ENCODE results near the gene PDE2A. TPM values are rescaled to one million over a fixed set of nuclear protein-coding genes. Genes with fewer than 3 reads are reported as not detected.

The PDE2A gene
- total and polyA plus RNA-seq, 11 donors, result 16.8 to 53.7 (median 23.7) TPM

- ATAC-seq (no peak), DNase-seq (no peak)
- intact Hi-C loops (cut with DNase I), result no loop called here
- WGBS, 4 donors, result 67 to 82% (median 76%) methylated on average over 3 of the region's 3 CpGs
- H3K4me3 ChIP-seq, result no peak overlapping the region
- no peak for TF ChIP-seq POLR2A (IDR thresholded peaks at IDR 0.05)
- H3K4me1 ChIP-seq, result no peaks in the 10 kb centered on the region
- H3K27ac ChIP-seq, result no peak overlapping the region
- no peaks in the 10 kb centered on the region for H3K9me3 ChIP-seq
- H3K27me3 ChIP-seq, result no peaks in the 10 kb centered on the region
- H3K36me3 ChIP-seq, result no peaks in the 10 kb centered on the region
These were observed 20.6 kb downstream of the PDE2A start for GRCh38 chr11:72653649-72654048.

- Histone ChIP-seq H3K36me3 (no peaks in the 10 kb centered on the region), H3K27ac (no peak overlapping the region), H3K4me3 (no peak overlapping the region), H3K9me3 (no peaks in the 10 kb centered on the region), H3K27me3 (no peaks in the 10 kb centered on the region), H3K4me1 (no peaks in the 10 kb centered on the region)
- no peak for TF ChIP-seq POLR2A (IDR thresholded peaks at IDR 0.05)
- TF ChIP-seq, protein P1, sequence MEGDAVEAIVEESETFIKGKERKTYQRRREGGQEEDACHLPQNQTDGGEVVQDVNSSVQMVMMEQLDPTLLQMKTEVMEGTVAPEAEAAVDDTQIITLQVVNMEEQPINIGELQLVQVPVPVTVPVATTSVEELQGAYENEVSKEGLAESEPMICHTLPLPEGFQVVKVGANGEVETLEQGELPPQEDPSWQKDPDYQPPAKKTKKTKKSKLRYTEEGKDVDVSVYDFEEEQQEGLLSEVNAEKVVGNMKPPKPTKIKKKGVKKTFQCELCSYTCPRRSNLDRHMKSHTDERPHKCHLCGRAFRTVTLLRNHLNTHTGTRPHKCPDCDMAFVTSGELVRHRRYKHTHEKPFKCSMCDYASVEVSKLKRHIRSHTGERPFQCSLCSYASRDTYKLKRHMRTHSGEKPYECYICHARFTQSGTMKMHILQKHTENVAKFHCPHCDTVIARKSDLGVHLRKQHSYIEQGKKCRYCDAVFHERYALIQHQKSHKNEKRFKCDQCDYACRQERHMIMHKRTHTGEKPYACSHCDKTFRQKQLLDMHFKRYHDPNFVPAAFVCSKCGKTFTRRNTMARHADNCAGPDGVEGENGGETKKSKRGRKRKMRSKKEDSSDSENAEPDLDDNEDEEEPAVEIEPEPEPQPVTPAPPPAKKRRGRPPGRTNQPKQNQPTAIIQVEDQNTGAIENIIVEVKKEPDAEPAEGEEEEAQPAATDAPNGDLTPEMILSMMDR (IDR thresholded peaks at IDR 0.05), result no peak
- intact Hi-C loops (cut with DNase I), result no loop called here
- WGBS, 4 donors, result 59 to 68% (median 68%) methylated on average over 12 to 13 of the region's 13 CpGs
- ATAC-seq (no peak), DNase-seq (no peak)
These were observed 21.2 kb downstream of the PDE2A start for GRCh38 chr11:72652873-72653630.

DNA sequence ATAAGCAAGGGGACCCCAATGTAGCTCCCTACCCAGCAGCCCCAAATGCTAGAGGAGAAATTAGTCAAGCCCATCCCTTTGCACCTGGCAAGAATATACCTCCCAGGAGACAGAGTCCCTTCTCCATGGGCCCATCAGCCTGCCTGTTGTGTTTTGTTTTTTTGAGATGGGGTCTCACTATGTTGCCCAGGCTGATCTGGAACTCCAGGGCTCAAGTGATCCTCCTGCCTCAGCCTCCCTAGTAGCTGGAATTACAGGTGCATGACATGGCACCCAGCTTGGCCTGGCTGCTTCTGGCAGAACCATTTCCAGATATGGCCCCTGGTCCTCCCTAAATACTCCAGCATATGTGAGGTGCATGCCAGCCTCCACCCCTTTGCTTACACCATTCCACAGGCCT lies 22.1 kb downstream of the PDE2A start:
- H3K36me3 ChIP-seq, result no peaks in the 10 kb centered on the region
- no peaks in the 10 kb centered on the region for H3K4me1 ChIP-seq
- no peak for DNase-seq
- ATAC-seq, result no peak
- no peak overlapping the region for H3K4me3 ChIP-seq
- H3K27ac ChIP-seq, result no peak overlapping the region
- no peaks in the 10 kb centered on the region for H3K27me3 ChIP-seq
- TF ChIP-seq, protein P1 (IDR thresholded peaks at IDR 0.05), result no peak
- no peak for TF ChIP-seq POLR2A (IDR thresholded peaks at IDR 0.05)
- H3K9me3 ChIP-seq, result no peaks in the 10 kb centered on the region
- intact Hi-C loops (cut with DNase I), result no loop called here

DNA sequence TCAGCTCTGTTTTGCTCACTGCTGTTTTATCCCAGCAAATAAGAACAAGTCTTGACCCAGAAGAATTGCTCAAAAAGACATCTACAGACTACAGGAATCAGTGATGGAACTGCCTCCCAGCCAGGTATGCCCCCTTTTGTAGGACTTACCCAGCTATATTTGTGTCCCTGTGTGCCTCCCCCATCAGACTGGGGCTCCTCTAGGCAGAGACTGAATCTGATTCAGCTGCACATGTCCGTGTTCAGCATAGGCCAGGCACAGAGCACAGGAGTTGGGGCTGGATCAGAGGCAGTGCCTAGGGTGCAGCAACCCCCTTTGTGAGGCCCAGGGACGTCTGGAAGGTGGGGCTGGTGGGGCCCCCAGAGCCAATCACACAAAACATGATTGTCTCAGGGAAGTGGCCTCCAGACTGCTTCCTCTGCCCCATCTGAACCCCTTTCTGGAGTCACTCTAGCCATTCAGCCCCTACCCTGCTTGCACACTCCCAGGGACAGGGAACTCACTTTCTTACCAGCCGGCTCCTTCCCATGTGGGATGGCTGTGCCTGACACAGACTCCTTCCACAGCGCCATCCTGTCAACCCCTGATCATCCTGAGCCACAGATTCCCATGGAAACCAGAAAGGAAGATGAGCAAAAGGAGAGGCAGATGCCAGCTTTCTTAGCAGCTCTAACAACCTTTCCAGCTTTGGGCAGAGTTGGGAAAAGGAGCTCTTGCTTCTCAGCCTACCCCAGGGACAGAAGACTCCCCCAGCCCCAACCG lies 24.8 kb downstream of the PDE2A start:
- intact Hi-C loops (cut with DNase I), result loop anchor here in 3 of 10 donors (5.0 to 10.0 kb wide), 3 partner anchors 62 to 175 kb away; no protein-coding TSS in a partner anchor
- Histone ChIP-seq H3K27ac (no peak overlapping the region), H3K9me3 (no peaks in the 10 kb centered on the region), H3K4me3 (no peak overlapping the region), H3K27me3 (no peaks in the 10 kb centered on the region), H3K4me1 (no peaks in the 10 kb centered on the region), H3K36me3 (no peaks in the 10 kb centered on the region)
- WGBS, 4 donors, result 74 to 93% (median 79%) methylated on average over 4 to 5 of the region's 5 CpGs
- ATAC-seq, result no peak
- DNase-seq, result no peak
- TF ChIP-seq POLR2A (IDR thresholded peaks at IDR 0.05), result no peak
- TF ChIP-seq, protein P1 (IDR thresholded peaks at IDR 0.05), result no peak

Data from heart left ventricle (tissue), 16 donors.